Left colon (tissue), 2 donors: ENCODE results near the gene FARP1. TPM values are rescaled to one million over a fixed set of nuclear protein-coding genes. Genes with fewer than 3 reads are reported as not detected.
A peak's percentile ranks its signal among the peaks of the same experiment; 100 is the strongest.
"Not testable (repeated sequence)": the region's sequence is repeated elsewhere in the genome, so short reads cannot be mapped to it uniquely, and the experiment has no call there.

Experiments used
- ATAC-seq: fragments of 200-7000 bp; cut with Tn5 transposase; one replicate; pipeline ENCODE4 v1.9.1; 2020; ENCODE audit warnings: mild to moderate bottlenecking, moderate library complexity
- DNase-seq, 2 donors: peaks; one replicate each; pipeline ENCODE4 v3.0.0-alpha.2; 2020
- intact Hi-C, 2 donors: fragments of 100-400 bp; cut with DNase I in 1 of 2; cut with micrococcal nuclease in 1 of 2; formaldehyde crosslinking; loops; one replicate each; pipeline versions ENCODE4 v1.11.2 to v1.14.0; 2022; cut with DNase I, micrococcal nuclease
- total RNA-seq, 2 donors: library from RNA; stranded (reverse); fragmentation: NEBNext Ultra II Directional; extraction: Animal tissue kit (Norgen Biotek cat#: 25700); gene quantifications; one replicate each; pipeline ENCODE4 v1.2.1, GENCODE V29; 2021
- donor health status: DM: no; HTN: no; CAD: no.
- donor health status: DM: yes; HTN: yes; CAD: no.

Gene FARP1
- total RNA-seq, 2 donors from 2014 or later, result 38.8 to 50.3 TPM

DNA sequence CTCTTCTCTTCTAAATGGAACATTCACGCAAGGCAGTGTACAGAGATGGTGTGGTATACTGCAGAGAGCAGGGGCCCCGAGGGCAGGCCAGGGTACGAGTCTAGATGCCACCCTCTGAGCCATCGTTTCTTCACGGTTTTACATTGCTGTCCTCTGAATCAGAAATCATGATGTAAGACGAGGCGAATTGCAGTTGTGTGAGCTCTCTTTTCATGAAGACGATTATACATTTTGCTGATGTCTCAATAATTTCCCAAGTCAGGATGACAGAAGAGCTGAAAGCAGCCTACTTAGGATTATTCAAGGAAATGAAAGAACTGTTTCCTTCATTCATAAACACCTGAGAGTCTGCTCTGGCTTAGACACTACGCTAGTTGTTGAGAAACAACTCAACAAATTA, 127.9 kb downstream of the FARP1 start:
- DNase-seq, result no peak

DNA sequence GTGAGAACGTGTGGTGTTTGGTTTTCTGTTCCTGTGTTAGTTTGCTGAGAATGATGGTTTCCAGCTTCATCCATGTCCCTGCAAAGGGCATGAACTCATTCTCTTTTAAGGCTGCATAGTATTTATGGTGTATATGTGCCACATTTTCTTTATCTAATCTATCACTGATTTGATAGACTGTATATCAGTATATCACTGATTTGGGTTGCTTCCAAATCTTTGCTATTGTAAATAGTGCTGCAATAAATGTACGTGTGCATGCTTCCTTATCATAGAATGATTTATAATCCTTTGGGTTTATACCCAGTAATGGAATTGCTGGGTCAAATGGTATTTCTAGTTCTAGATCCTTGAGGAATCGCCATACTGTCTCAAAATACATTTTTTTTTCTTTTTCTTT, 128.8 kb downstream of the FARP1 start:
- intact Hi-C loops, DNase-seq: not testable (repeated sequence)
- peak; percentile 55 for ATAC-seq

More for the DNA sequence above, 127.9 kb downstream of the FARP1 start:
- no peak for ATAC-seq
- intact Hi-C loops, result no loop called here

- no peak for ATAC-seq
- intact Hi-C loops, result no loop called here
Measured at GRCh38 chr13:98272549-98272948, 129.7 kb downstream of the FARP1 start.

GRCh38 chr13:98273067-98273823, 130.4 kb downstream of the FARP1 start:
- intact Hi-C loops, result no loop called here
- ATAC-seq (no peak), DNase-seq (no peak)

More at GRCh38 chr13:98272549-98272948, 129.7 kb downstream of the FARP1 start:
- DNase-seq, result no peak

GRCh38 chr13:98273824-98274742, 131.2 kb downstream of the FARP1 start:
- intact Hi-C loops, result no loop called here
- ATAC-seq (no peak), DNase-seq (no peak)

DNA sequence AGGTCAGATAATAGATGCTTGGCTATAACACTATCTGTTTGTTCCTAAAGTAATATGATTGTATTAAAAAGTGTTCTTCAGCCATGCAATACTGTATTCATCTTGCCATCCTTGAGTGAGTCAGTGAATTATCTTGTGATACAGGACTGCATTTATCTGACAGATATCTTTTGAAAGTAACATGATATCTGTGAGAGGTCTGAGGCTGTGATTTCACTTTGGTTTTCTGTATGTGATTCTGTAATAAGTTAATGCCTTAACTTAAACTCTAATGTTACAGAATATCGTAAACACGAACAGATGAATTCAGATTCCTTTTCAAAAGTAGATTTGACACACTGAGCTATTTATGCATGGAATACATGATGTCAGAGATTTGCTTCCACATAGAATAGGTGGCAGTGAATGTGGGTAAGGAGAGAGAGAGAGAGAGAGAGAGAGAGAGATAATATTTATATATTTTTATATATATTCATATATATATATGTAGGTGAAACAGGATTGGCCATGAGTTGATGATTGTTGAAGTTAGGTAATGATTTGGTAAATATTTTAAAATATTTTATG, 132.1 kb downstream of the FARP1 start:
- no peak for DNase-seq
- ATAC-seq, result no peak
- intact Hi-C loops, result no loop called here

- no peak for DNase-seq
- intact Hi-C loops, result no loop called here
- no peak for ATAC-seq
Measured at GRCh38 chr13:98275681-98276171, 132.8 kb downstream of the FARP1 start.

DNA sequence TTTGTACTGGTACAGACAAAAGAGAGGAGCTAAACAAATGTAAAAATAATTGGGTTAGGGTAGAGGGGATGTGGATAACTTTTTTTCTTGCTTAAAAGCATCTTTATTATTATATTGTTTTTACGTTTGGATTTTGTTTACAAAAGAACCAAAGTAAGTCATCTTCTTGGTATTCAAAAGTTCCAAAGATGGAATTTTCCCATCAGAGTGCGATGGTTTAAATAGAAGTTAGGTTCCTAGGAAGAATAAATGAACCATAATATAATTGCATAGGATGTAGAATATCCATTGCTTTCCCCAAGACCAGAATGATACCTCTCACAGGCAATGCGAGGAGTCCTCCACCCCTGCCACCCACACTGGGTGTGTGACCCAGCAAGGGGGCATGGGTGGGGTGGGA, 133.6 kb downstream of the FARP1 start:
- ATAC-seq, result no peak
- intact Hi-C loops, result no loop called here
- no peak for DNase-seq

- intact Hi-C loops, result no loop called here
- no peak for ATAC-seq
- DNase-seq, result no peak
Measured at GRCh38 chr13:98278068-98278724, 135.3 kb downstream of the FARP1 start.

DNA sequence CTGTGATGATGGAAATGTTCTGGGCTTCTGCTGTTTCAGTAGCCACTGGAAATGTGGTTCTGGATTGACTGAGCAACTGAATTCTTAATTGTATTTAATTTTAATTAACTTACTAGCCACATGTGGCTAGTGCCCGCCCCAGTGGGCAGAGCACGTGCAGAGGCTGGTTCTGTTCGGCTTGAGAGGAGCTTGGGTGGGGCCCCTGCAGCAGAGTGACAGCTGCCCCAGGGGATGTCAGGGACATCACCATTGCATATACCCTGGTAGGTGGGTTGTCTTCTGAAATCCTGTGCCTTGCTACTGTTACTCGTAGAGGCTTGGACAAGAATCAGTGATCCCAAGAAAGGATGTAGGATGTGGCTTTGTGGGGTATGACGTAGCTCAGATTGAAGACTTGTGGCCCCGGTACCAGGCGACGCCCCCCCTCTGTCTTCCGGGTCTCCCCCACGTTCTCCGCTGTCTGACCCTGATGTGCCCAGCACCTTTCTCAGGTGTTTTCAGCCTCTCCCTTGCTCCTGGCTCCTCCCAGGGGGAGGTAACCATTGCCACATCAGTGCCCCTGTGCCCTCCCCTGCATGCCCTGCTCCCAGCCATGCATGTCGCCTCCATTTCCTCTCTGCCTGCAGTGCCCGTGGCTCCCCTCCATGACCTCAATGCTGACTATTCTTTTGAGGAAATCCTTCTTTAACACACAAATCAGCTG, 136.7 kb downstream of the FARP1 start:
- DNase-seq (no peak), ATAC-seq (no peak)
- intact Hi-C loops, result no loop called here

GRCh38 chr13:98280176-98280510, 137.2 kb downstream of the FARP1 start:
- no peak for ATAC-seq
- DNase-seq, result no peak
- intact Hi-C loops, result no loop called here

DNA sequence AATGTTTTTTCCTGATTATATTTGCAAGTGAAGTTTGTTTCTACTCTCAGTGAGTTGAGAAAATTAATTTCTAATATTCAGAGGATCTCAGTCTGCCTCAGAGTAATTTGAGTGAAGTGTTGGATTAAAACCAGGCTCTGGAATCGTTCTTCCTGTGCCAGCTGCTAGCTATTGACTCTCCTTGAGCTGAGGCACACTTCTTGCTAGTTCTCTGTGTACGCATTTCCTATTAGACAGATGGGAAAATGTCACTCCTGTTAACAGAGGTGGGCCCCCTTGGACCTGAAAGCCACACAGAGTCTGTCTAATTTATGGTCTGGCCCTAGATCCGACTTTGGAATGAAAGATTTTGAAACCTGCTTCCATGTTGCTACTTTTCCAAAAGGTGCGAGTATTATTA, 141.8 kb downstream of the FARP1 start:
- no peak for ATAC-seq
- intact Hi-C loops, result no loop called here
- DNase-seq, result no peak

GRCh38 chr13:98285317-98285716, 142.4 kb downstream of the FARP1 start:
- DNase-seq (no peak), ATAC-seq (no peak)
- intact Hi-C loops, result no loop called here

GRCh38 chr13:98285852-98286594, 143.1 kb downstream of the FARP1 start:
- intact Hi-C loops, result no loop called here
- ATAC-seq, result no peak
- no peak for DNase-seq

- no peak for DNase-seq
- no peak for ATAC-seq
- intact Hi-C loops, result no loop called here
Measured at GRCh38 chr13:98286799-98287198, 143.9 kb downstream of the FARP1 start.

DNA sequence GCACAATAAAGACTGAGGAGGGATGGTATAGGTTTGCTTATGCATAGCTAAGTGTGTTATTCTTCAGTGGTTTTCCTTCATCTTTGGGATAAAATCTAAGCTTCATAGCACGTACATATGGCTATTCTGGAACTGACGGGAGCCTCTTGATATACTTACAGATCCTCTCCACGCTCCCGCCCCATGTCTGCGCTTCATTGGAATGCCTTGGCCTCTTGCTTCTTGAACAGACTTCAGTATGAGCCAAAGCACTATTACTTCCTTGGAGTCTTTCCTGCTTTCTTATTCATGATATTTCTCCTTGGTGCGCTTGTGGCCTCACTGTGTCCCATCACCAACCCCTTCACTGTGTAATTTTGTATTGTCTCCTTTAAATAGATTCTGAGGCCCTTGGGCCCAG, 145.3 kb downstream of the FARP1 start:
- ATAC-seq (no peak), DNase-seq (no peak)
- intact Hi-C loops, result no loop called here

DNA sequence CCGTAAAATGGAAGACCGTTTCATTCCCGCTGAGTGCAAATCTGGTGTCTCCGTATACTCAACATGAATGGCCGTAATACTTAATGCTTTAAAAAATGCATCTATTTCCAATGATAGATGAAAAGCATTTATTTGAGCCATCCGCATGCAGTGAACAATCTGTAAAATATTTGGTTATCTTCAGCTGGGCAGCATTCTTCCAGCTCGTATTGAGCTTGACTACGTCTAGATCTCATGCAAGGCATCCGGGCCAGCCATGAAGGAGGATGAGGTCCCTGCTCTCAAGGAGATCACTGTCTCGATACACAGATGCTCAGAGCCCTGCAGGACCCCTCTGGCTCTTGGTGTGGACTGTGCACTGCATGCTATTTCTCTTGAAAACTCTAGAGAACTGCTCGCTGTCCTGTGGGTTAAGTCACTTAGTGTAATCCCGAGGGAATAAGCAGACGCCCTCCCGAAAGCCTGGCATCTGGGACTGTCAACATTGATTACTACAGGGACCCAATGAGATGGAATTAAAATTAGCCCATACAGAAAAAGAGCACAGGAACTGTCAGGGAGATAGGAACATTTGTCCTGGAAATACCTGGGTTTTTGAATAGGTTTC, 146.5 kb downstream of the FARP1 start:
- intact Hi-C loops, result no loop called here
- ATAC-seq (no peak), DNase-seq (no peak)

- ATAC-seq (no peak), DNase-seq (no peak)
- intact Hi-C loops, result no loop called here
Measured at GRCh38 chr13:98290261-98290660, 147.4 kb downstream of the FARP1 start.
